Mammary epithelial cell (primary cell): ENCODE data around the gene PDZD4.

Experiments
- EZH2 ChIP-seq: IDR thresholded peaks from 2 replicates; pipeline ENCODE4 v1.6.1; 2012; ENCODE audit warnings: low read length, inconsistent platforms, borderline replicate concordance
- TF ChIP-seq, protein P1 (sequence below), 2 donors: IDR thresholded peaks in 1 of 2; conservative IDR thresholded peaks in 1 of 2; 2 replicates each; pipeline ENCODE4 v1.5.1; 2011 to 2012; ENCODE audit warnings: inconsistent platforms in 2 of 2, low read length in 2 of 2, mild to moderate bottlenecking in 2 of 2, control low read depth in 1 of 2, low read depth in 1 of 2; ENCODE audit not compliant: insufficient read depth in 1 of 2; ENCODE audit errors: extremely low read depth in 1 of 2

DNA sequence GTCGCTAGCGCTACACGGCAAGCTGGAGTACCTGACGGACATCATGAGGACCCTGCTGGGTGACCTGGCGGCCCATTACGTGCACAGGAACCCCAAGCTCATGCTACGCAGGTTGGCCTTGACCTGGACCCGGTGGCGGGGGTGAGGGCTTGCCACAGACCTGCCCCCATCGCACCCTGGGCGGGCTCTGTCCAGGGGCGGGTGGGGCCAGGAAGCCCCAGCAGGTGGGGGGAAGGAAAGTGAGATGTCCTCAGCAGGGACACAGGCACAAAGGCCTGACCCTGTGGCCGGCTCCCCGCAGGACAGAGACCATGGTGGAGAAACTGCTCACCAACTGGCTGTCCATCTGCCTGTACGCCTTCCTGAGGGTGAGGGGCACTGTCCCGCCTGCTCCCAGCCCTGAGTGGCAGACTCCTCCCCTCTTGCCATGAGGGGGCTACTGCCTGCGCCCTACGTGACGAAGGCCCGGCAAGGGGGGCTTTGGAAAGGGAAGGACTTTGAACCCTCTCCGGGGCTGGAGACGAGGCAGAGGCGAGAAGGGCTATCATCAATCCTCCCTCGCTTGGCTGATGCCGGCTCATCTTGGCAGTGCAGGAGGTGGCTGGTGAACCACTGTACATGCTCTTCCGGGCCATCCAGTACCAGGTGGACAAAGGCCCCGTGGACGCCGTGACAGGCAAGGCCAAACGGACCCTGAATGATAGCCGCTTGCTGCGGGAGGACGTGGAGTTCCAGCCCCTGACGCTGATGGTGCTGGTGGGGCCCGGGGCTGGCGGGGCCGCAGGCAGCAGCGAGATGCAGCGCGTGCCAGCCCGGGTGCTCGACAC lies 54.8 kb downstream of the PDZD4 start:
- TF ChIP-seq, protein P1, sequence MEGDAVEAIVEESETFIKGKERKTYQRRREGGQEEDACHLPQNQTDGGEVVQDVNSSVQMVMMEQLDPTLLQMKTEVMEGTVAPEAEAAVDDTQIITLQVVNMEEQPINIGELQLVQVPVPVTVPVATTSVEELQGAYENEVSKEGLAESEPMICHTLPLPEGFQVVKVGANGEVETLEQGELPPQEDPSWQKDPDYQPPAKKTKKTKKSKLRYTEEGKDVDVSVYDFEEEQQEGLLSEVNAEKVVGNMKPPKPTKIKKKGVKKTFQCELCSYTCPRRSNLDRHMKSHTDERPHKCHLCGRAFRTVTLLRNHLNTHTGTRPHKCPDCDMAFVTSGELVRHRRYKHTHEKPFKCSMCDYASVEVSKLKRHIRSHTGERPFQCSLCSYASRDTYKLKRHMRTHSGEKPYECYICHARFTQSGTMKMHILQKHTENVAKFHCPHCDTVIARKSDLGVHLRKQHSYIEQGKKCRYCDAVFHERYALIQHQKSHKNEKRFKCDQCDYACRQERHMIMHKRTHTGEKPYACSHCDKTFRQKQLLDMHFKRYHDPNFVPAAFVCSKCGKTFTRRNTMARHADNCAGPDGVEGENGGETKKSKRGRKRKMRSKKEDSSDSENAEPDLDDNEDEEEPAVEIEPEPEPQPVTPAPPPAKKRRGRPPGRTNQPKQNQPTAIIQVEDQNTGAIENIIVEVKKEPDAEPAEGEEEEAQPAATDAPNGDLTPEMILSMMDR (conservative IDR thresholded peaks at IDR 0.05 in 1 of 2, IDR thresholded peaks at IDR 0.05 in 1 of 2; ENCODE audit: extremely low read depth in 1 of 2, insufficient read depth in 1 of 2, low read depth in 1 of 2, low read length in 2 of 2), result no peak
- TF ChIP-seq EZH2, result no peak
